Measurements from ENCODE around the gene DLX3.

The DLX3 gene

DNA sequence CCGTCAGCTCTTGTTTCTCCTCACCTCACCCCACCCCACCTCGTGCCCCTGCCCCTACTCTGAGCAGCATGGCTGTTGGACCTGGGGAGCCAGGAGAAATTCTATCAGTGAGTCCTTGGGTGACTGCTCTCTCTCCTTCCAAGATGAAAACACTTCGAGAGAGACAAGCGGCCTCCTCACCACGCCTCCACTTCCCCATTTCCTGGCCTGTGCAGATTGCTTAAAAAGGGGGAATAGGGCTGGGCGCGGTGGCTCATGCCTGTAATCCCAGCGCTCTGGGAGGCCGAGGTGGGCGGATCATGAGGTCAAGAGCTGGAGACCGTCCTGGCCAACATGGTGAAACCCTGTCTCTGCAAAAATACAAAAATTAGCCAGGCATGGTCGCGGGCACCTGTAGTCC is 16.5 kb downstream of the DLX3 start:
- Histone ChIP-seq H3K4me3 (ENCODE audit: low read length) (no peak overlapping the region), H2BK15ac (replicated peaks; ENCODE audit: low read depth) (no peak overlapping the region), H4K5ac (ENCODE audit: low read length) (no peak overlapping the region), H3K36me3 (ENCODE audit: control insufficient read depth, insufficient read depth, low read length) (no peaks in the 10 kb centered on the region), H3K79me2 (ENCODE audit: control insufficient read depth, insufficient read depth, low read length) (no peaks in the 10 kb centered on the region), H2BK5ac (ENCODE audit: low read length) (no peak overlapping the region), H3K27me3 (ENCODE audit: insufficient read depth, low read length, poor library complexity) (peaks cover 11% of the 10 kb centered on the region), H4K8ac (ENCODE audit: low read depth, low read length) (no peak overlapping the region), H3K23ac (ENCODE audit: low read length) (no peak overlapping the region), H2BK120ac (ENCODE audit: low read depth, low read length) (no peak overlapping the region), H3K18ac (ENCODE audit: low read length) (no peak overlapping the region), H3K56ac (ENCODE audit: low read length) (no peak overlapping the region), H2AK5ac (ENCODE audit: low read length) (no peak overlapping the region), H3K4me1 (ENCODE audit: control insufficient read depth, low read depth, low read length) (peaks cover 11% of the 10 kb centered on the region), H3K4me2 (ENCODE audit: low read length) (no peak overlapping the region), H3K4ac (ENCODE audit: low read depth, low read length) (no peak overlapping the region), H3K27ac (ENCODE audit: low read depth, low read length) (no peak overlapping the region), H3K9ac (ENCODE audit: low read length) (no peak overlapping the region), H3K79me1 (ENCODE audit: low read length) (no peaks in the 10 kb centered on the region)
- DNase-seq: no peak
- no CpG with 5 or more reads among the region's 13 CpGs for WGBS (ENCODE audit: extremely low coverage, insufficient coverage, low lambda C conversion rate)

GRCh38 chr17:49977463-49978389 is 17.3 kb downstream of the DLX3 start:
- H3K79me2 ChIP-seq (ENCODE audit: control insufficient read depth, insufficient read depth, low read length): no peaks in the 10 kb centered on the region
- WGBS (ENCODE audit: extremely low coverage, insufficient coverage, low lambda C conversion rate): no CpG with 5 or more reads among the region's 7 CpGs
- H2BK120ac ChIP-seq (ENCODE audit: low read depth, low read length): no peak overlapping the region
- no peak overlapping the region for H2BK15ac ChIP-seq (replicated peaks; ENCODE audit: low read depth)
- H3K27me3 ChIP-seq (ENCODE audit: insufficient read depth, low read length, poor library complexity): peaks cover 18% of the 10 kb centered on the region
- no peak overlapping the region for H4K8ac ChIP-seq (ENCODE audit: low read depth, low read length)
- H3K36me3 ChIP-seq (ENCODE audit: control insufficient read depth, insufficient read depth, low read length): no peaks in the 10 kb centered on the region
- no peaks in the 10 kb centered on the region for H3K79me1 ChIP-seq (ENCODE audit: low read length)
- H2BK5ac ChIP-seq (ENCODE audit: low read length): no peak overlapping the region
- no peak overlapping the region for H2AK5ac ChIP-seq (ENCODE audit: low read length)
- no peak overlapping the region for H3K4ac ChIP-seq (ENCODE audit: low read depth, low read length)
- no peak overlapping the region for H3K4me2 ChIP-seq (ENCODE audit: low read length)
- H4K5ac ChIP-seq (ENCODE audit: low read length): no peak overlapping the region
- no peak overlapping the region for H3K18ac ChIP-seq (ENCODE audit: low read length)
- peaks cover 11% of the 10 kb centered on the region for H3K4me1 ChIP-seq (ENCODE audit: control insufficient read depth, low read depth, low read length)
- no peak overlapping the region for H3K23ac ChIP-seq (ENCODE audit: low read length)
- H3K27ac ChIP-seq (ENCODE audit: low read depth, low read length): no peak overlapping the region
- H3K56ac ChIP-seq (ENCODE audit: low read length): no peak overlapping the region
- no peak overlapping the region for H3K9ac ChIP-seq (ENCODE audit: low read length)
- peak; percentile 40 for DNase-seq
- no peak overlapping the region for H3K4me3 ChIP-seq (ENCODE audit: low read length)

DNA sequence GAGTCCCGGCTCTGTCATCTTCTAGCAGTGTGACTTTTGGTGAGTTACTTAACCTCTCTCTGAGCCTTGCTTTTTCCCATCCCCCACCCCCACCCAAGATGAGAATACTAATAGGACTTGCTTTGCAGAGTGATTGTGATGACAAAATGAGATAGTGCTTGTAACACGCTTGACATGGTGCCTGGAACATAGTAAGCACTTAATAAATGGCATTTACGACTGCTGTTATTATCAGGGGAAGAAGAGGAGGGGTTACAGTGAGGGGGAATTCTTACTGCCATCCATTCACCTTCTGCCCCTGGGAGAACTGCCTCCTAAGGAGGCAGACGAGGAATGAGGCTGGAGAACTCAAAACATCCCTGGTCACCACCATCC is 18.2 kb downstream of the DLX3 start:
- no peaks in the 10 kb centered on the region for H3K79me2 ChIP-seq (ENCODE audit: control insufficient read depth, insufficient read depth, low read length)
- H3K27me3 ChIP-seq (ENCODE audit: insufficient read depth, low read length, poor library complexity): peaks cover 26% of the 10 kb centered on the region
- no peak overlapping the region for H2AK5ac ChIP-seq (ENCODE audit: low read length)
- no peak overlapping the region for H2BK15ac ChIP-seq (replicated peaks; ENCODE audit: low read depth)
- H2BK120ac ChIP-seq (ENCODE audit: low read depth, low read length): no peak overlapping the region
- no peak for DNase-seq
- H3K56ac ChIP-seq (ENCODE audit: low read length): no peak overlapping the region
- no peak overlapping the region for H4K5ac ChIP-seq (ENCODE audit: low read length)
- H3K27ac ChIP-seq (ENCODE audit: low read depth, low read length): no peak overlapping the region
- WGBS (ENCODE audit: extremely low coverage, insufficient coverage, low lambda C conversion rate): no CpG with 5 or more reads among the region's 4 CpGs
- no peak overlapping the region for H3K4me2 ChIP-seq (ENCODE audit: low read length)
- H3K79me1 ChIP-seq (ENCODE audit: low read length): no peaks in the 10 kb centered on the region
- H2BK5ac ChIP-seq (ENCODE audit: low read length): no peak overlapping the region
- no peak overlapping the region for H3K4me3 ChIP-seq (ENCODE audit: low read length)
- H3K9ac ChIP-seq (ENCODE audit: low read length): no peak overlapping the region
- H3K4ac ChIP-seq (ENCODE audit: low read depth, low read length): no peak overlapping the region
- H3K36me3 ChIP-seq (ENCODE audit: control insufficient read depth, insufficient read depth, low read length): no peaks in the 10 kb centered on the region
- H4K8ac ChIP-seq (ENCODE audit: low read depth, low read length): no peak overlapping the region
- no peak overlapping the region for H3K18ac ChIP-seq (ENCODE audit: low read length)
- peaks cover 11% of the 10 kb centered on the region for H3K4me1 ChIP-seq (ENCODE audit: control insufficient read depth, low read depth, low read length)
- no peak overlapping the region for H3K23ac ChIP-seq (ENCODE audit: low read length)

DNA sequence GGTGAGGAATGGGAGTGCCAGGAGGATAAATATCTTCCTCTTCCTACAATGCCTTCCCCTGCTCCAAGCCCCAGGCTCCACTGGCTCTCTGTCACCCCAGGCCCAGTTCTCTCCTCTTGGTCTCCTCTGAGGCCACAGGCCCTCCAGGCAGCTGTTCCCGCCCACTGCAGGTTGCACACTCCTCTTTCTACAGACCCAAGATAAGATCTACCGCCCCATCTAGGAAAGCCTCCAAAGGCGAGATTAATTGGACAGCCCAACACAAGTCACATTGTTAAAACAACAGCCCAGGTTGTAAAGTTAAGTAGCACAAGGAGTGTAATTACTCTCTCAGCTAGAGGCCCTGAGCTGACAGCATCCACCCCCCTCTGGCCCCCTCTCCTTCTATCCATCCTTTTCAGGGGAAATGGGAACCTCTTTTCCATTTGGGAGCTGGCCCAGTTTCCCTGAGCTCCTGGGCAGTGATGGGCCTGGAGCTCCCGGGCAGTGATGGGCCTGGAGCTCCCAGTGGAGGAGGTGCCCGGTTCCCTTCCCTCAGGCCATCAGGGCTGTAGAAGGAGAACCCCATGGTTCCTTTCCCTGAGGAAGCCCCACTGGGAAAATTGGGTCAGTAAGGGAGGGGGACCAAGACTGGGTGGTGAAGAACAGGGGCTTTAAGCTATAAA is 18.7 kb downstream of the DLX3 start:
- Histone ChIP-seq H2AK5ac (ENCODE audit: low read length) (no peak overlapping the region), H2BK120ac (ENCODE audit: low read depth, low read length) (no peak overlapping the region), H4K8ac (ENCODE audit: low read depth, low read length) (no peak overlapping the region), H3K27me3 (ENCODE audit: insufficient read depth, low read length, poor library complexity) (peaks cover 31% of the 10 kb centered on the region), H3K9ac (ENCODE audit: low read length) (no peak overlapping the region), H3K4ac (ENCODE audit: low read depth, low read length) (no peak overlapping the region), H3K4me1 (ENCODE audit: control insufficient read depth, low read depth, low read length) (peaks cover 11% of the 10 kb centered on the region), H3K36me3 (ENCODE audit: control insufficient read depth, insufficient read depth, low read length) (no peaks in the 10 kb centered on the region), H2BK5ac (ENCODE audit: low read length) (no peak overlapping the region), H3K79me2 (ENCODE audit: control insufficient read depth, insufficient read depth, low read length) (no peaks in the 10 kb centered on the region), H3K4me3 (ENCODE audit: low read length) (no peak overlapping the region), H3K27ac (ENCODE audit: low read depth, low read length) (no peak overlapping the region), H2BK15ac (replicated peaks; ENCODE audit: low read depth) (no peak overlapping the region), H3K4me2 (ENCODE audit: low read length) (no peak overlapping the region), H3K23ac (ENCODE audit: low read length) (no peak overlapping the region), H3K79me1 (ENCODE audit: low read length) (no peaks in the 10 kb centered on the region), H3K18ac (ENCODE audit: low read length) (no peak overlapping the region), H3K56ac (ENCODE audit: low read length) (no peak overlapping the region), H4K5ac (ENCODE audit: low read length) (no peak overlapping the region)
- DNase-seq: peak; percentile 50
- WGBS (ENCODE audit: extremely low coverage, insufficient coverage, low lambda C conversion rate): no CpG with 5 or more reads among the region's 5 CpGs

GRCh38 chr17:49975531-49975930 is 19.5 kb downstream of the DLX3 start:
- H3K36me3 ChIP-seq (ENCODE audit: control insufficient read depth, insufficient read depth, low read length): no peaks in the 10 kb centered on the region
- no CpG with 5 or more reads among the region's 7 CpGs for WGBS (ENCODE audit: extremely low coverage, insufficient coverage, low lambda C conversion rate)
- H3K4me3 ChIP-seq (ENCODE audit: low read length): no peak overlapping the region
- peak; percentile 53 for DNase-seq
- no peaks in the 10 kb centered on the region for H3K79me2 ChIP-seq (ENCODE audit: control insufficient read depth, insufficient read depth, low read length)
- no peak overlapping the region for H3K4ac ChIP-seq (ENCODE audit: low read depth, low read length)
- no peak overlapping the region for H2BK15ac ChIP-seq (replicated peaks; ENCODE audit: low read depth)
- peaks cover 11% of the 10 kb centered on the region for H3K4me1 ChIP-seq (ENCODE audit: control insufficient read depth, low read depth, low read length)
- no peak overlapping the region for H3K9ac ChIP-seq (ENCODE audit: low read length)
- no peak overlapping the region for H4K5ac ChIP-seq (ENCODE audit: low read length)
- no peak overlapping the region for H3K18ac ChIP-seq (ENCODE audit: low read length)
- no peak overlapping the region for H3K27ac ChIP-seq (ENCODE audit: low read depth, low read length)
- no peak overlapping the region for H2BK120ac ChIP-seq (ENCODE audit: low read depth, low read length)
- no peak overlapping the region for H2AK5ac ChIP-seq (ENCODE audit: low read length)
- H3K56ac ChIP-seq (ENCODE audit: low read length): no peak overlapping the region
- H4K8ac ChIP-seq (ENCODE audit: low read depth, low read length): no peak overlapping the region
- H2BK5ac ChIP-seq (ENCODE audit: low read length): no peak overlapping the region
- H3K4me2 ChIP-seq (ENCODE audit: low read length): no peak overlapping the region
- peaks cover 39% of the 10 kb centered on the region for H3K27me3 ChIP-seq (ENCODE audit: insufficient read depth, low read length, poor library complexity)
- no peak overlapping the region for H3K23ac ChIP-seq (ENCODE audit: low read length)
- no peaks in the 10 kb centered on the region for H3K79me1 ChIP-seq (ENCODE audit: low read length)

Measured in mesendoderm (in vitro differentiated cells).